HepG2 (cell line): ENCODE data around the gene LRRN2. TPM values are rescaled to one million over a fixed set of nuclear protein-coding genes. Genes with fewer than 3 reads are reported as not detected.
"Not testable (repeated sequence)": the region's sequence is repeated elsewhere in the genome, so short reads cannot be mapped to it uniquely, and the experiment has no call there.

Experiments used
- ATAC-seq: fragments of 200-7000 bp; cut with Tn5 transposase; 3 replicates; pipeline ENCODE4 v1.9.1; 2020; ENCODE audit warnings: mild to moderate bottlenecking, moderate library complexity
- BruUV-seq: library from RNA; stranded (reverse); fragments of 400-500 nt; replicated peaks from 2 replicates; lab custom pipeline; 2021; lab: Mats Ljungman, UMichigan
- CTCF ChIA-PET: fragments of 300-600 bp; formaldehyde crosslinking; extraction: SDS; loops from one replicate; lab custom pipeline; 2021; ENCODE audit warnings: low total read pairs, inconsistent platforms, low intra/inter-chr PET ratio; lab: Yijun Ruan, JAX
- POLR2A ChIA-PET: fragments of 350-600 bp; sonication (Branson Sonifier 250); formaldehyde crosslinking; loops from one replicate; lab custom pipeline; 2020; ENCODE audit warnings: antibody characterized with exemption, inconsistent platforms; lab: Yijun Ruan, JAX
- DNase-seq: peaks from one replicate; pipeline ENCODE4 v3.0.0-alpha.2; 2015; ENCODE audit warnings: low spot score
- FAIRE-seq: peaks from 3 replicates; lab custom pipeline; 2011; peaks lifted over from hg19 to GRCh38; lab: Jason Lieb, UNC
- H2AFZ ChIP-seq: one replicate; pipeline ENCODE4 v1.6.1; 2011; ENCODE audit warnings: low read length, inconsistent platforms
- H3K27ac ChIP-seq: fragments of 300-600 bp; 3 replicates; pipeline ENCODE4 v1.8.0; 2011; ENCODE audit warnings: mixed run types, mild to moderate bottlenecking, mixed read lengths, low read length, inconsistent platforms; ENCODE audit not compliant: insufficient read depth; ENCODE audit errors: extremely low read length
- H3K27me3 ChIP-seq, 2 experiments: fragments of 200-600 bp in 1 of 2; 2 replicates in 1 of 2; 3 replicates in 1 of 2; pipeline versions ENCODE4 v1.6.0 to v1.8.0; 2011; ENCODE audit warnings: low read length in 2 of 2, mild to moderate bottlenecking in 2 of 2, moderate library complexity in 2 of 2, inconsistent platforms in 1 of 2; ENCODE audit not compliant: insufficient read depth in 2 of 2, control insufficient read depth in 1 of 2
- H3K36me3 ChIP-seq, 2 experiments: fragments of 200-600 bp in 1 of 2; replicated peaks in 1 of 2; 2 replicates in 1 of 2; 3 replicates in 1 of 2; pipeline versions ENCODE4 v1.5.1 to v1.8.0; 2011; ENCODE audit warnings: low read length in 2 of 2, inconsistent platforms in 1 of 2; ENCODE audit not compliant: insufficient read depth in 2 of 2, control insufficient read depth in 1 of 2
- H3K4me1 ChIP-seq: 2 replicates; pipeline ENCODE4 v1.5.1; 2012; ENCODE audit warnings: low read length, inconsistent platforms; ENCODE audit not compliant: insufficient read depth
- H3K4me2 ChIP-seq: 2 replicates; pipeline ENCODE4 v1.6.0; 2011; ENCODE audit warnings: low read depth, low read length, inconsistent platforms
- H3K4me3 ChIP-seq, 3 experiments: fragments of 200-600 bp in 1 of 3; sonication (generic), shearing (Covaris generic) in 1 of 3; replicated peaks in 1 of 3; 2 replicates each; pipeline ENCODE4 v1.5.1; 2011 to 2016; ENCODE audit warnings: low read length in 3 of 3, inconsistent platforms in 2 of 3, low read depth in 2 of 3, mild to moderate bottlenecking in 2 of 3, control low read depth in 1 of 3, mixed read lengths in 1 of 3; ENCODE audit not compliant: insufficient read depth in 1 of 3
- H3K79me2 ChIP-seq: one replicate; pipeline ENCODE4 v1.6.1; 2011; ENCODE audit warnings: low read length, inconsistent platforms; ENCODE audit not compliant: insufficient read depth
- H3K9ac ChIP-seq: 2 replicates; pipeline ENCODE4 v1.6.0; 2011; ENCODE audit warnings: mild to moderate bottlenecking, low read depth, low read length, inconsistent platforms; ENCODE audit not compliant: insufficient read depth
- H3K9me3 ChIP-seq: 2 replicates; pipeline ENCODE4 v1.5.1; 2012; ENCODE audit warnings: mild to moderate bottlenecking, low read length
- H4K20me1 ChIP-seq: 2 replicates; pipeline ENCODE4 v1.6.0; 2011; ENCODE audit warnings: inconsistent platforms, mild to moderate bottlenecking, low read length, moderate library complexity; ENCODE audit not compliant: insufficient read depth
- HOXA9 ChIP-seq: sonication (generic); formaldehyde crosslinking; IDR thresholded peaks from 2 replicates; pipeline ENCODE4 v1.8.1; 2022; ENCODE audit warnings: missing genetic modification reagents, mild to moderate bottlenecking, moderate library complexity, borderline replicate concordance
- NR3C1 ChIP-seq: sonication (generic); formaldehyde crosslinking; IDR thresholded peaks from 2 replicates; pipeline ENCODE4 v1.4.0; 2020; ENCODE audit warnings: missing genetic modification reagents
- RXRB ChIP-seq: IDR thresholded peaks from 2 replicates; pipeline ENCODE4 v1.6.1; 2016; ENCODE audit warnings: borderline replicate concordance, missing genetic modification reagents, missing compliant biosample characterization
- ZNF782 ChIP-seq: sonication (generic); formaldehyde crosslinking; IDR thresholded peaks from 2 replicates; pipeline ENCODE4 v1.4.0; 2020; ENCODE audit warnings: missing genetic modification reagents, mild to moderate bottlenecking, borderline replicate concordance
- ZSCAN9 ChIP-seq: IDR thresholded peaks from 2 replicates; pipeline ENCODE4 v1.6.1; 2016; ENCODE audit warnings: borderline replicate concordance
- WGBS: methylation state at CpG from one replicate; pipeline ENCODE4 v1.1.6; 2017; ENCODE audit warnings: low lambda C conversion rate; 5-methylcytosine and 5-hydroxymethylcytosine counted together
- in situ Hi-C: cut with HindIII; loops from 2 replicates; pipeline ENCODE4 v1.10.0; 2017; ENCODE audit warnings: low pct_unique_long_range_greater_than_20kb; ENCODE audit not compliant: extremely low pct_ligation_motif_present
- intact Hi-C: fragments of 100-400 bp; cut with micrococcal nuclease; formaldehyde crosslinking; loops from one replicate; pipeline ENCODE4 v1.10.0; 2022; ENCODE audit not compliant: unreplicated experiment
- polyA plus RNA-seq, 8 experiments: library from polyadenylated mRNA; depleted of rRNA in 3 of 8; stranded (reverse) in 7 of 8; unstranded in 1 of 8; fragments of >200 nt; fragmentation: Illumina TruSeq in 4 of 8; extraction: Trizol in 4 of 8; gene quantifications; 2 replicates each; pipeline versions ENCODE4 v1.2.1 to v1.2.3, GENCODE V29; 2011 to 2016; ENCODE audit warnings: low read depth in 4 of 8, missing spikeins in 1 of 8, mixed read lengths in 1 of 8; ENCODE audit not compliant: insufficient read depth in 1 of 8
- total RNA-seq, 5 experiments: library from RNA; depleted of rRNA; stranded (reverse); fragments of >200 nt; fragmentation: Illumina TruSeq; extraction: Trizol; gene quantifications; 2 replicates each; pipeline ENCODE4 v1.2.3, GENCODE V29; 2016; ENCODE audit warnings: low read depth in 1 of 5
- TF ChIP-seq, protein P1 (sequence below): sonication (generic); formaldehyde crosslinking; IDR thresholded peaks from 2 replicates; pipeline ENCODE4 v1.5.1; 2020; ENCODE audit warnings: mild to moderate bottlenecking, missing genetic modification reagents, borderline replicate concordance

Gene LRRN2
- total and polyA plus RNA-seq, 2 of the 13 experiments (the other 11 are each of a cell fraction or from before 2014, with no cell fraction given) = not detected

DNA sequence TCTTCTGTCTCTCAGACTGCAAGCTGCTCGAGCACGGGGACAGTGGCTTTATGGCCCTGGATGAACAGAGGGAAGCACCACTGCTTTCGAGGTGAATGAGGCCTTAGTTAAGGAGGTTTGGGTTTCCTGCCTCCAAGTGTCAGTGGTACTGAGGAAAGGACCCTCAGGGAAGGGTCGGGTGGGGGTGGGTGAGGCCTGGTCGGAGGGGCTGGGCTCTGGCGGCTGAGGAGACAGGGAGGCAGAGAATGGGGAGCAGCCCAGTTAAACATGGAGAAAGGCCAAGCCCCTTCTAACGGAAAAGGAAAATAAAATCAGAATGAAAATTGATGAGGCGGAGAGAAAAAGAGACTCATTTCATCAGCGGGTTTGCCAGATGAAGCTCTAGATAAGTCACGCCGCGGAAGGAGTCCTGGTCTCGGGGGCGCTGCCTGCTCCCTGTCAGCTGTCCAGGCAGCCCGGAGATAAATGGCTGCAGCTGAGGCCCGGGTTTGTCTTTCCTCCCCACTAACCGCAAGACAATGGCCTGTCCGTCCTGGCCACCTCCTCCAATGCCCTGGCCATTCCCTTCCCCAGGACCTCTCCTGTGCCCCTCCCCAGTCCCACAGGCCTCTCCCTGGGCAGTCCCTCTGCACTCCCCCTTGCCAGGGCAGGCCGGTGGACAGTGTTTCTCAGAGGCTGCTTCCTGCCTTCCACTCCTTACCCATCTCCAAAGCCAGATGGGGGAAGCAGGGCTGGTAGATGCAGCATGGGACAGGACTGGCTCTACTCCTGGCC lies 55.2 kb downstream of the LRRN2 start:
- intact Hi-C loops = no loop called here
- TF ChIP-seq NR3C1 (no peak), ZNF782 (no peak), ZSCAN9 (CRISPR knock-in tag) (no peak), HOXA9 (CRISPR knock-in tag) (no peak), RXRB (CRISPR knock-in tag) (no peak)
- TF ChIP-seq, protein P1, sequence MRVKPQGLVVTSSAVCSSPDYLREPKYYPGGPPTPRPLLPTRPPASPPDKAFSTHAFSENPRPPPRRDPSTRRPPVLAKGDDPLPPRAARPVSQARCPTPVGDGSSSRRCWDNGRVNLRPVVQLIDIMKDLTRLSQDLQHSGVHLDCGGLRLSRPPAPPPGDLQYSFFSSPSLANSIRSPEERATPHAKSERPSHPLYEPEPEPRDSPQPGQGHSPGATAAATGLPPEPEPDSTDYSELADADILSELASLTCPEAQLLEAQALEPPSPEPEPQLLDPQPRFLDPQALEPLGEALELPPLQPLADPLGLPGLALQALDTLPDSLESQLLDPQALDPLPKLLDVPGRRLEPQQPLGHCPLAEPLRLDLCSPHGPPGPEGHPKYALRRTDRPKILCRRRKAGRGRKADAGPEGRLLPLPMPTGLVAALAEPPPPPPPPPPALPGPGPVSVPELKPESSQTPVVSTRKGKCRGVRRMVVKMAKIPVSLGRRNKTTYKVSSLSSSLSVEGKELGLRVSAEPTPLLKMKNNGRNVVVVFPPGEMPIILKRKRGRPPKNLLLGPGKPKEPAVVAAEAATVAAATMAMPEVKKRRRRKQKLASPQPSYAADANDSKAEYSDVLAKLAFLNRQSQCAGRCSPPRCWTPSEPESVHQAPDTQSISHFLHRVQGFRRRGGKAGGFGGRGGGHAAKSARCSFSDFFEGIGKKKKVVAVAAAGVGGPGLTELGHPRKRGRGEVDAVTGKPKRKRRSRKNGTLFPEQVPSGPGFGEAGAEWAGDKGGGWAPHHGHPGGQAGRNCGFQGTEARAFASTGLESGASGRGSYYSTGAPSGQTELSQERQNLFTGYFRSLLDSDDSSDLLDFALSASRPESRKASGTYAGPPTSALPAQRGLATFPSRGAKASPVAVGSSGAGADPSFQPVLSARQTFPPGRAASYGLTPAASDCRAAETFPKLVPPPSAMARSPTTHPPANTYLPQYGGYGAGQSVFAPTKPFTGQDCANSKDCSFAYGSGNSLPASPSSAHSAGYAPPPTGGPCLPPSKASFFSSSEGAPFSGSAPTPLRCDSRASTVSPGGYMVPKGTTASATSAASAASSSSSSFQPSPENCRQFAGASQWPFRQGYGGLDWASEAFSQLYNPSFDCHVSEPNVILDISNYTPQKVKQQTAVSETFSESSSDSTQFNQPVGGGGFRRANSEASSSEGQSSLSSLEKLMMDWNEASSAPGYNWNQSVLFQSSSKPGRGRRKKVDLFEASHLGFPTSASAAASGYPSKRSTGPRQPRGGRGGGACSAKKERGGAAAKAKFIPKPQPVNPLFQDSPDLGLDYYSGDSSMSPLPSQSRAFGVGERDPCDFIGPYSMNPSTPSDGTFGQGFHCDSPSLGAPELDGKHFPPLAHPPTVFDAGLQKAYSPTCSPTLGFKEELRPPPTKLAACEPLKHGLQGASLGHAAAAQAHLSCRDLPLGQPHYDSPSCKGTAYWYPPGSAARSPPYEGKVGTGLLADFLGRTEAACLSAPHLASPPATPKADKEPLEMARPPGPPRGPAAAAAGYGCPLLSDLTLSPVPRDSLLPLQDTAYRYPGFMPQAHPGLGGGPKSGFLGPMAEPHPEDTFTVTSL (CRISPR knock-in tag) = no peak
- Histone ChIP-seq H3K36me3 (no peaks in the 10 kb centered on the region), H3K4me2 (no peak overlapping the region), H3K4me3 (no peak overlapping the region), H3K27me3 (peaks cover 2 to 10% of the 10 kb centered on the region in 2 experiments; a peak in 3 of 5 replicates), H3K9me3 (no peaks in the 10 kb centered on the region), H4K20me1 (no peaks in the 10 kb centered on the region), H3K9ac (no peak overlapping the region), H3K4me1 (no peaks in the 10 kb centered on the region), H3K79me2 (no peaks in the 10 kb centered on the region), H2AFZ (no peak overlapping the region), H3K27ac (no peak overlapping the region)
- no peak for DNase-seq
- BruUV-seq = no TSS peak
- ATAC-seq = no peak
- POLR2A ChIA-PET = no interaction called here
- CTCF ChIA-PET = no interaction called here
- WGBS = 33% methylated on average over 17 of the region's 19 CpGs
- no peak for FAIRE-seq
- in situ Hi-C loops = no loop called here

DNA sequence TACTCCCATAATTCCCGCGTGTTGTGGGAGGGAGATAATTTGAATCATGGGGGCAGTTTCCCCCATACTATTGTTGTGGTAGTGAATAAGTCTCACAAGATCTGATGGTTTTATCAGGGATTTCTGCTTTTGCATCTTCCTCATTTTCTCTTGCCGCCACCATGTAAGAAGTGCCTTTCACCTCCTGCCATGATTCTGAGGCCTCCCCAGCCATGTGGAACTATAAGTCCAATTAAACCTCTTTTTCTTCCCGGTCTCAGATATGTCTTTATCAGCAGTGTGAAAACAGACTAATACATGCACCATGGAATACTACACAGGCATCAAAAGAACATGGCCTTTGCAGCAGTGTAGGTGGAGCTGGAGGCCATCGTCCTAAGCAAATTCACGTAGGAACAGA lies 56.1 kb downstream of the LRRN2 start:
- FAIRE-seq, H2AFZ ChIP-seq, in situ Hi-C loops, H3K4me1 ChIP-seq, H3K9ac ChIP-seq, DNase-seq, ATAC-seq, CTCF ChIA-PET, H3K27me3 ChIP-seq, BruUV-seq, POLR2A ChIA-PET, intact Hi-C loops, H3K9me3 ChIP-seq, H3K4me3 ChIP-seq, H4K20me1 ChIP-seq, H3K4me2 ChIP-seq, H3K79me2 ChIP-seq, H3K36me3 ChIP-seq, H3K27ac ChIP-seq: not testable (repeated sequence)
- 64% methylated on average over 6 of the region's 6 CpGs for WGBS
